GM18861 (cell line): ENCODE measurements around the gene MTR.

ENCODE experiments used
- ATAC-seq: cut with Tn5 transposase; IDR thresholded peaks from one replicate; pipeline ENCODE4 v1.9.1; 2021; ENCODE audit not compliant: unreplicated experiment

MTR gene

DNA sequence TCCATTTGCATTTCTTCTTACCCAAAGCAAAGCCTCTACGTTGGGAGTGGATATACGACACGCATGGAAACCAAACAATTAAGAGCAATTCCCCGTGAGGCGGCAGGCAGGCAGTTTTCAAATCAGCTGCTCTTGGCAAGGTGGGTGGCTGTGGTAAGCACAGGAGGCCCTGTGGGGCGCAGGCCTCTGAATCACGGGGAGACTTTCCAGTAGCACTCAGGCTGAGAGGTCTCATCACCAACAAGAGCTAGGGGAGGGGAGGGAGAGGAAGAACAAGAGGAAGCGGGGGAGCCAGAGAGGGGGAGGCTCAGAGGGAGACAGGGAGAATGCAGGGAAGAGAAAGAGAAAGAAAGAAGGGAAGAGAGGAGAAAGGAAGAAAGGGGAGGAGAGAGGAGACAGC is 152.7 kb downstream of the MTR start:
- no peak for ATAC-seq

DNA sequence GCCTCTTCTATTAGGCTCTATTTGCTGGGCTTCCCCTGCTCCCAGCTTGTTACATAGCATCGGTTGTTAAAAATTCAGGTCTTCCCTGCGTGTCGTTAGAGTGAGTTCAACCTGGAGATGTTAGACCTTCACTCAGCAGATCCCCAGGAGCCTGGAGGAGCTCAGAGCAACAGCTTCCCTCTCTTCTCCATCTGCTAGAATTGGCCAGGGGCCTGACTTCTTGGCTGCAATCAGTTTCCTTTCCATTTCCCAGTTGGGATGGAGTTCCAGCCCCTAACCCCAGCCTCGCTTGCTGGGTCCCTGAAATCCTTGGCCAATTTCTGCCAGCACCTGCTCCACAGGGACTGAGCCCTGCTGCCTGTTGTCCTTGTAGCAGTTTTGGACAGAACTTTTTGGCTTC is 153.3 kb downstream of the MTR start:
- ATAC-seq = no peak

DNA sequence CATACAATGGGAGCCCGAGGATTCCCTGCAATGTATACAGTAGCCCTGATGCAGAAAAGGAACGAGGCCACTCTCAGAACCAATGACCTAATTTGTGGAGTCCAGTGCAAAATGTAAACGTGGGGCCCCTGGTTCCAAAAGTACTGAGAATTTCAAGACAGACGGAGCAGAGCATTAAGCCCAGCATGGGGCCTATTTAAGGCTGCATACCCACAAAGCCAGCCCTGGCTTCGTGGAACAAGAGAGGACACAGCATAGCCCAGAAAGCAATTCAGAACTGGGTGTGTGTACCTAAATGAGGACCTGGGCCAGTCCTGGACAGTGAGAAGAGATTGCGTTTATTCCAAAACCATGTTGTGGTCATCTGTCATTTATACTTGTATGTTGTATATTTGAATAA is 153.9 kb downstream of the MTR start:
- no peak for ATAC-seq

- no peak for ATAC-seq
Measured at GRCh38 chr1:236950365-236950764, 155.3 kb downstream of the MTR start.

DNA sequence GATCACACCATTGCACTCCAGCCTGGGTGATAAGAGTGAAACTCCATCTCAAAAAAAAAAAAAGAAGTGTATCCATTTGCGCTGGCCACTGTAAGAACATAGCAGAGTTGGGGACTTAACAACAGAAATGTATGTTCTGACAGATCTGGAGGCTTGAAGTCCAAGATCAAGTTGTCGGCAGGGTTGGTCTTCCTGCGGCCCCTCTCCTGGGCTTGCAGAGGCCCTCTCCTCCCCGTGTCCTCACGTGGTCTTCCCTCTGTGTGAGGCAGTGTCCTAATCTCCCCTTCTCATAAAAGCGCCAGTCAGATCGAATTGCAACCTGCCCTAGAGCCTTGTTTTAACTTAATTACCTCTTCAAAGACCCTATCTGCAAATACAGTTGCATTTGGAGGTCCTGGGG is 156.6 kb downstream of the MTR start:
- no peak for ATAC-seq

GRCh38 chr1:236952246-236953003 is 157.3 kb downstream of the MTR start:
- ATAC-seq = no peak

- no peak for ATAC-seq
Measured at GRCh38 chr1:236953151-236953700, 158.1 kb downstream of the MTR start.
